B cell (primary cell): ENCODE measurements around the gene RNF167. TPM values are rescaled to one million over a fixed set of nuclear protein-coding genes. Genes with fewer than 3 reads are reported as not detected.

Experiments used
- ATAC-seq: fragments of 200-7000 bp; cut with Tn5 transposase; one replicate; pipeline ENCODE4 v1.10.0; 2021; ENCODE audit warnings: low read depth, mild to moderate bottlenecking, moderate number of reproducible peaks, moderate library complexity
- CTCF ChIA-PET: fragments of 350-600 bp; sonication (Branson Sonifier 250); formaldehyde crosslinking; loops from one replicate; lab custom pipeline; 2021; ENCODE audit warnings: antibody characterized with exemption, inconsistent platforms; lab: Charles Lee
- POLR2A ChIA-PET: fragments of 350-600 bp; sonication (Branson Sonifier 250); formaldehyde crosslinking; loops from one replicate; lab custom pipeline; 2021; ENCODE audit warnings: antibody characterized with exemption; lab: Charles Lee
- DNase-seq: peaks from one replicate; pipeline ENCODE4 v3.0.0; 2013
- H2AFZ ChIP-seq: 2 replicates; pipeline ENCODE4 v1.6.1; 2012; ENCODE audit warnings: mild to moderate bottlenecking, low read depth, low read length; ENCODE audit not compliant: insufficient read depth, poor library complexity, severe bottlenecking
- H3K27ac ChIP-seq, 2 donors: 1 replicate in 1 of 2; 2 replicates in 1 of 2; pipeline ENCODE4 v1.5.1; 2012 to 2013; ENCODE audit warnings: low read length in 2 of 2, mild to moderate bottlenecking in 2 of 2, moderate library complexity in 1 of 2
- H3K27me3 ChIP-seq, 4 experiments: fragments of 200-600 bp in 1 of 4; sonication (generic) in 1 of 4; replicated peaks in 1 of 4; 1 replicate in 2 of 4; 2 replicates in 2 of 4; pipeline versions ENCODE4 v1.6.1 to v1.7.0; 2013 to 2016; ENCODE audit warnings: low read length in 3 of 4, mild to moderate bottlenecking in 2 of 4, mixed read lengths in 1 of 4, moderate library complexity in 1 of 4; ENCODE audit not compliant: insufficient read depth in 4 of 4, control insufficient read depth in 3 of 4; ENCODE audit errors: control extremely low read depth in 1 of 4
- H3K36me3 ChIP-seq, 2 experiments: replicated peaks in 1 of 2; 1 replicate in 1 of 2; 2 replicates in 1 of 2; pipeline versions ENCODE4 v1.6.1 to v1.7.1; 2013; ENCODE audit warnings: low read length in 1 of 2; ENCODE audit not compliant: insufficient read depth in 2 of 2, control insufficient read depth in 1 of 2; ENCODE audit errors: control extremely low read depth in 1 of 2, extremely low read depth in 1 of 2
- H3K4me1 ChIP-seq, 2 donors: fragments of 200-600 bp in 1 of 2; sonication (generic) in 1 of 2; 1 replicate in 1 of 2; 2 replicates in 1 of 2; pipeline versions ENCODE4 v1.5.1 to v1.6.1; 2013 to 2017; ENCODE audit warnings: low read length in 2 of 2; ENCODE audit not compliant: control insufficient read depth in 2 of 2, insufficient read depth in 2 of 2
- H3K4me2 ChIP-seq: replicated peaks from 2 replicates; pipeline ENCODE3; 2012; ENCODE audit warnings: mild to moderate bottlenecking, low read depth, low read length; ENCODE audit not compliant: poor library complexity, severe bottlenecking
- H3K4me3 ChIP-seq, 5 experiments: fragments of 200-600 bp in 1 of 5; sonication (generic) in 1 of 5; 1 replicate in 3 of 5; 2 replicates in 2 of 5; pipeline versions ENCODE4 v1.5.1 to v1.7.0; 2011 to 2016; ENCODE audit warnings: low read length in 4 of 5, mild to moderate bottlenecking in 4 of 5, low read depth in 2 of 5, control low read depth in 1 of 5, moderate library complexity in 1 of 5; ENCODE audit not compliant: insufficient read depth in 1 of 5; ENCODE audit errors: control extremely low read depth in 1 of 5, extremely low read depth in 1 of 5
- H3K79me2 ChIP-seq: fragments of 200-600 bp; sonication (generic); one replicate; pipeline ENCODE4 v1.6.0; 2016; ENCODE audit warnings: low read length; ENCODE audit not compliant: control insufficient read depth, insufficient read depth
- H3K9ac ChIP-seq: fragments of 200-600 bp; sonication (generic); 2 replicates; pipeline ENCODE4 v1.6.1; 2017; ENCODE audit warnings: mild to moderate bottlenecking, low read length, moderate library complexity
- H3K9me3 ChIP-seq, 3 donors: one replicate each; pipeline versions ENCODE4 v1.6.1 to v1.7.1; 2013; ENCODE audit warnings: low read length in 2 of 3; ENCODE audit not compliant: control insufficient read depth in 2 of 3, insufficient read depth in 1 of 3; ENCODE audit errors: control extremely low read depth in 1 of 3
- H4K20me1 ChIP-seq: 2 replicates; pipeline ENCODE4 v1.6.0; 2012; ENCODE audit warnings: mild to moderate bottlenecking, low read length; ENCODE audit not compliant: insufficient read depth, control insufficient read depth, poor library complexity, severe bottlenecking
- H3K27ac Mint-ChIP-seq: one replicate; pipeline ENCODE4 v1.8.0; 2021; ENCODE audit warnings: mixed read lengths
- H3K27me3 Mint-ChIP-seq: one replicate; pipeline ENCODE4 v1.8.0; 2021; ENCODE audit warnings: mixed read lengths
- H3K4me1 Mint-ChIP-seq: one replicate; pipeline ENCODE4 v1.8.0; 2021; ENCODE audit warnings: mixed read lengths
- H3K4me3 Mint-ChIP-seq: one replicate; pipeline ENCODE4 v1.8.0; 2021; ENCODE audit warnings: mixed read lengths
- H3K9me3 Mint-ChIP-seq: one replicate; pipeline ENCODE4 v1.8.0; 2022; ENCODE audit warnings: mixed read lengths; ENCODE audit not compliant: insufficient read depth
- EZH2 ChIP-seq: IDR thresholded peaks from 2 replicates; pipeline ENCODE4 v1.6.1; 2012; ENCODE audit warnings: borderline replicate concordance, low read depth, mild to moderate bottlenecking, moderate library complexity, low read length; ENCODE audit not compliant: insufficient read depth, poor library complexity, severe bottlenecking
- WGBS: methylation state at CpG from one replicate; pipeline ENCODE4 v1.1.5; 2013; ENCODE audit warnings: missing lambda C conversion rate; ENCODE audit not compliant: insufficient coverage; 5-methylcytosine and 5-hydroxymethylcytosine counted together
- intact Hi-C: fragments of 100-400 bp; cut with micrococcal nuclease; formaldehyde crosslinking; loops from one replicate; pipeline ENCODE4 v1.10.0; 2022
- polyA plus RNA-seq: library from polyadenylated mRNA; depleted of rRNA; stranded (reverse); fragments of >200 nt; gene quantifications from 2 replicates; pipeline ENCODE4 v1.2.3, GENCODE V29; 2012
- total RNA-seq, 2 donors: library from RNA; stranded (reverse); fragments of 120-200 nt in 1 of 2; gene quantifications; 1 replicate in 1 of 2; 2 replicates in 1 of 2; pipeline versions ENCODE4 v1.2.3 to v1.2.4, GENCODE V29; 2013 to 2022
- TF ChIP-seq, protein P1 (sequence below): fragments of 200-600 bp; IDR thresholded peaks from one replicate; pipeline ENCODE4 v1.8.0; 2022; ENCODE audit warnings: antibody characterized with exemption, mild to moderate bottlenecking

The RNF167 gene
- total and polyA plus RNA-seq, 2 donors (not counting 1 experiment from before 2014, with no cell fraction given), result 143 to 186 TPM

DNA sequence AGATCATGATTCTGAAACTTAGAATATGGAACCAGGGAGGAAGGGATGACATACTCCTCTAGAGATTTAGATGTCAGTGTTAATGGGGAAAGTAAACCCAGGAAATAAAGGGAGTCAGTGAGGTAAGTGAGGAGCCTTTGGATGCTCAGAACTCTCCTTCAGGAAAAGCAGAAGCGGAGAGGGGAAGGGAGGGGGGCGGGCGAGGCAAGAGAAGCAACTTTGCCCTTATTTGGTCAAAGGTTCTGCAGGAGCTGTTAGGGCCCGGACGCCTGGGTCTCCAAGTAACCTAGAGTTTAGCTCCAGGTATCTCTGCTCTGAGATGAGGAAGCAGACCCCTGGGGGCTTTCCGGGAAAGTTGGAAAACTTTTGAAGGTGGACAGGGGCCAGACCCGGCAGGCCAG is 6.9 kb downstream of the RNF167 start:
- H3K27me3 Mint-ChIP-seq, result no peaks in the 10 kb centered on the region
- ChIA-PET CTCF (interaction anchor here (1.3 to 1.7 kb wide), 3 partner anchors 12 to 51 kb away, joined by 3 to 4 read pairs (median 4); partner anchors contain the start of genes CHRNE, INCA1 and KIF1C), POLR2A (interaction anchor here (0.6 to 4.9 kb wide), 6 partner anchors 9 to 980 kb away, joined by 3 to 81 read pairs (median 5); partner anchors contain the start of genes INCA1, KIF1C and SPAG7)
- Histone ChIP-seq H3K36me3 (peaks cover 0 to 44% of the 10 kb centered on the region in 2 experiments), H3K27me3 (no peaks in the 10 kb centered on the region), H3K4me3 (peak overlapping the region; percentile 67 to 99 (median 99)), H3K4me1 (peaks cover 56 to 64% of the 10 kb centered on the region in 2 donors), H2AFZ (no peak overlapping the region), H4K20me1 (peaks cover 43% of the 10 kb centered on the region), H3K27ac (peak overlapping the region; percentile 93 to 94), H3K9me3 (no peaks in the 10 kb centered on the region), H3K9ac (peak overlapping the region; percentile 97), H3K4me2 (peak overlapping the region; percentile 98), H3K79me2 (peaks cover 62% of the 10 kb centered on the region)
- DNase-seq, result peak; percentile 51
- no peaks in the 10 kb centered on the region for H3K9me3 Mint-ChIP-seq
- 0% methylated on average over 4 of the region's 7 CpGs for WGBS
- ATAC-seq, result no peak
- TF ChIP-seq, protein P1, sequence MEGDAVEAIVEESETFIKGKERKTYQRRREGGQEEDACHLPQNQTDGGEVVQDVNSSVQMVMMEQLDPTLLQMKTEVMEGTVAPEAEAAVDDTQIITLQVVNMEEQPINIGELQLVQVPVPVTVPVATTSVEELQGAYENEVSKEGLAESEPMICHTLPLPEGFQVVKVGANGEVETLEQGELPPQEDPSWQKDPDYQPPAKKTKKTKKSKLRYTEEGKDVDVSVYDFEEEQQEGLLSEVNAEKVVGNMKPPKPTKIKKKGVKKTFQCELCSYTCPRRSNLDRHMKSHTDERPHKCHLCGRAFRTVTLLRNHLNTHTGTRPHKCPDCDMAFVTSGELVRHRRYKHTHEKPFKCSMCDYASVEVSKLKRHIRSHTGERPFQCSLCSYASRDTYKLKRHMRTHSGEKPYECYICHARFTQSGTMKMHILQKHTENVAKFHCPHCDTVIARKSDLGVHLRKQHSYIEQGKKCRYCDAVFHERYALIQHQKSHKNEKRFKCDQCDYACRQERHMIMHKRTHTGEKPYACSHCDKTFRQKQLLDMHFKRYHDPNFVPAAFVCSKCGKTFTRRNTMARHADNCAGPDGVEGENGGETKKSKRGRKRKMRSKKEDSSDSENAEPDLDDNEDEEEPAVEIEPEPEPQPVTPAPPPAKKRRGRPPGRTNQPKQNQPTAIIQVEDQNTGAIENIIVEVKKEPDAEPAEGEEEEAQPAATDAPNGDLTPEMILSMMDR, result no peak
- TF ChIP-seq EZH2, result no peak
- peak overlapping the region; percentile 98 for H3K4me3 Mint-ChIP-seq
- peaks cover 64% of the 10 kb centered on the region for H3K4me1 Mint-ChIP-seq
- H3K27ac Mint-ChIP-seq, result peak overlapping the region; percentile 94
- intact Hi-C loops, result loop anchor here (5.0 to 10.0 kb wide), 5 partner anchors 70 to 985 kb away; partner anchors contain the start of genes ATP2A3, MED11 and ZNF594
